Osteocyte (in vitro differentiated cells): ENCODE results near the gene KIF18B. TPM values are rescaled to one million over a fixed set of nuclear protein-coding genes. Genes with fewer than 3 reads are reported as not detected.
A peak's percentile ranks its signal among the peaks of the same experiment; 100 is the strongest.

Experiments used
- DNase-seq: peaks from one replicate; pipeline ENCODE4 v3.0.0; 2021; ENCODE audit warnings: mixed read lengths; ENCODE audit not compliant: unreplicated experiment; ENCODE audit errors: extremely low spot score
- H3K27ac Mint-ChIP-seq: one replicate; pipeline ENCODE4 v1.8.0; 2021; ENCODE audit warnings: mild to moderate bottlenecking, mixed read lengths; ENCODE audit not compliant: unreplicated experiment
- H3K27me3 Mint-ChIP-seq: one replicate; pipeline ENCODE4 v1.8.0; 2021; ENCODE audit warnings: mixed read lengths; ENCODE audit not compliant: unreplicated experiment
- H3K36me3 Mint-ChIP-seq: one replicate; pipeline ENCODE4 v1.8.0; 2021; ENCODE audit warnings: mixed read lengths; ENCODE audit not compliant: unreplicated experiment
- H3K4me1 Mint-ChIP-seq: one replicate; pipeline ENCODE4 v1.8.0; 2021; ENCODE audit warnings: mixed read lengths; ENCODE audit not compliant: unreplicated experiment
- H3K4me3 Mint-ChIP-seq: one replicate; pipeline ENCODE4 v1.8.0; 2021; ENCODE audit warnings: mild to moderate bottlenecking, moderate library complexity, mixed read lengths; ENCODE audit not compliant: unreplicated experiment
- H3K9me3 Mint-ChIP-seq: one replicate; pipeline ENCODE4 v1.8.0; 2021; ENCODE audit warnings: mixed read lengths; ENCODE audit not compliant: unreplicated experiment
- total RNA-seq: library from RNA; stranded (reverse); gene quantifications from 2 replicates; pipeline ENCODE4 v1.2.1, GENCODE V29; 2021
- TF ChIP-seq, protein P1 (sequence below): fragments of 200-600 bp; sonication (generic); IDR thresholded peaks from 2 replicates; pipeline ENCODE4 v1.5.0; 2021; ENCODE audit warnings: antibody characterized with exemption, mild to moderate bottlenecking, moderate library complexity

The KIF18B gene
- total RNA-seq, 1 donor from 2014 or later = 6.9 TPM

DNA sequence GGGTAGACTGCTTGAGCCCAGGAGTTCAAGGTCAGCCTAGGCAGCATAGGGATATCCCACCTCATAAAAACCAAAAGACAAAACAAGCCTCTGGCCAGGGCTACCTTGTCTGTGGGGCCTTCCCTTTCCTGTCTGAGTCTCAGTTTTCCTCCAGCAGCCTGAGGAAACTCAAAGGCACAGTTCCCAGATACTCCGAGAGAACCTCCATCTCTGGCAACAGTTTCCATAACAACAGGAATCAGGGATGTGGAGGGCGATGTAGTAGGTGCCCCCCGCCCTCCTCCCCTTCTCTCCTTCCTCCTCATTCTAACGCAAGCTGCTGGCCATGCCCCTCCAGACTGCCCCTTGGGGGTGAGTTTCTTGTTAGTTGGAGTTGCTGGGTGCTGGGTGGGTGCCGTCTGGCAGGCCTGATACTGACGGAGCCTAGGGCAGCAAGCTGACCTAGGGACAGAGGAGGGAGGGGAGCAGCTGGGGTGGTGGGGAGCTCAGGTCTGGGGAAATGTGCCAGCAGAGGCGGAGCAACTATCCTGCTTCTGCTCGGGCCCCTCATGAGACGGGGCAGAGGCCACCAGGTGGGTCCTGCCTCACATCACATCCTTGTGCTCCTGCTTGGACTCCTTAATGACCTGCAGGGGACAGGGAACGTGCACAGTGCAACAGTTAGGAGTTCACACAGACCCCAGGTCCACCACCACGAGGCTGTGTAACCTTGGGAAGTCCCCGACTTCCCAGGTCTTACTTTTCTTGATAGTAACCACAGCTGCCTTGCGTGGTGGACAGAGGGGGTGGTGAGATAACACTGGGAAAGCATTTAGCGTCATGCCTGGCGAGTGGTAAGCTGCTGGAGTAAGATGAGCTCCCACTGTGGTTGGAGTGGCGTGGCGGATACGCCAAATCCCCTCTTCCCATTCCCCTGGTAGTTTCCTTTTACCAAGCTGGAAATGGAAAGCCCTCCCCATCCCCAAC lies 40.5 kb downstream of the KIF18B start:
- no peaks in the 10 kb centered on the region for H3K36me3 Mint-ChIP-seq

DNA sequence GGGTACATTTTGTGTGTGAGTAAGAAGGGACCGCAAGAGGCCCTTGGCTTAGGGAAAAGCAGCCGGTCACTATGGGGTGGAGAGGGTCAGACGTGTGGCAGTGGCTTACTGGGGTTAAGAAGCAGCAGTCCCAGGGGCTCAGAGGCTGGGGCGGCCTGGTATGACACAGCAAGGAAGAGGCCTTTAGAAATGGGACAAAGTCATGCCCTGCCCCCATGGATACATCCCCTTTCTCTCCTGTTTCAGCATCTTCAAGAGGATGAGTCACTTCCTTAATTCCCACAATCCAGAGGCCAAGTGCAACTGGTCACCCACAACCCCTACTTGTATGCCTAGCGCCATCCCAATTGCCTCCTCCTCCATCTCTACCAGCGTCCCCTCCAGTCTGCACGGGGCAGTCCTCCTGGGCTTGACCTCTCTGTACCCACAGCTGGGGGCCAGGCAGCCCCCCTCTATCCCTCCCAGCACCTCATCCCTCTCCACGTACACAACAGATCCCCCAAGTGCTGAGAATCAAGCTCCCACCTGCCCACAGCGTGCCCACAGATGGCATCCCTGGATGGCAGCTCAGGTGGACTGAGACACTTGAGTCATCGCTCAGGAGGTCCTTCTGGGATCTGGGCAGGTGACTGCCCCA lies 41.4 kb downstream of the KIF18B start:
- no peak overlapping the region for H3K4me3 Mint-ChIP-seq
- TF ChIP-seq, protein P1, sequence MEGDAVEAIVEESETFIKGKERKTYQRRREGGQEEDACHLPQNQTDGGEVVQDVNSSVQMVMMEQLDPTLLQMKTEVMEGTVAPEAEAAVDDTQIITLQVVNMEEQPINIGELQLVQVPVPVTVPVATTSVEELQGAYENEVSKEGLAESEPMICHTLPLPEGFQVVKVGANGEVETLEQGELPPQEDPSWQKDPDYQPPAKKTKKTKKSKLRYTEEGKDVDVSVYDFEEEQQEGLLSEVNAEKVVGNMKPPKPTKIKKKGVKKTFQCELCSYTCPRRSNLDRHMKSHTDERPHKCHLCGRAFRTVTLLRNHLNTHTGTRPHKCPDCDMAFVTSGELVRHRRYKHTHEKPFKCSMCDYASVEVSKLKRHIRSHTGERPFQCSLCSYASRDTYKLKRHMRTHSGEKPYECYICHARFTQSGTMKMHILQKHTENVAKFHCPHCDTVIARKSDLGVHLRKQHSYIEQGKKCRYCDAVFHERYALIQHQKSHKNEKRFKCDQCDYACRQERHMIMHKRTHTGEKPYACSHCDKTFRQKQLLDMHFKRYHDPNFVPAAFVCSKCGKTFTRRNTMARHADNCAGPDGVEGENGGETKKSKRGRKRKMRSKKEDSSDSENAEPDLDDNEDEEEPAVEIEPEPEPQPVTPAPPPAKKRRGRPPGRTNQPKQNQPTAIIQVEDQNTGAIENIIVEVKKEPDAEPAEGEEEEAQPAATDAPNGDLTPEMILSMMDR = no peak
- H3K9me3 Mint-ChIP-seq = no peaks in the 10 kb centered on the region
- H3K27ac Mint-ChIP-seq = peak overlapping the region; percentile 75
- DNase-seq = no peak
- no peaks in the 10 kb centered on the region for H3K27me3 Mint-ChIP-seq
- no peaks in the 10 kb centered on the region for H3K36me3 Mint-ChIP-seq
- peaks cover 55% of the 10 kb centered on the region for H3K4me1 Mint-ChIP-seq

More for the DNA sequence above, 40.5 kb downstream of the KIF18B start:
- Mint-ChIP-seq H3K27ac (peak overlapping the region; percentile 66), H3K4me3 (no peak overlapping the region), H3K4me1 (peaks cover 46% of the 10 kb centered on the region), H3K27me3 (no peaks in the 10 kb centered on the region), H3K9me3 (no peaks in the 10 kb centered on the region)
- no peak for DNase-seq
- TF ChIP-seq, protein P1 = no peak

DNA sequence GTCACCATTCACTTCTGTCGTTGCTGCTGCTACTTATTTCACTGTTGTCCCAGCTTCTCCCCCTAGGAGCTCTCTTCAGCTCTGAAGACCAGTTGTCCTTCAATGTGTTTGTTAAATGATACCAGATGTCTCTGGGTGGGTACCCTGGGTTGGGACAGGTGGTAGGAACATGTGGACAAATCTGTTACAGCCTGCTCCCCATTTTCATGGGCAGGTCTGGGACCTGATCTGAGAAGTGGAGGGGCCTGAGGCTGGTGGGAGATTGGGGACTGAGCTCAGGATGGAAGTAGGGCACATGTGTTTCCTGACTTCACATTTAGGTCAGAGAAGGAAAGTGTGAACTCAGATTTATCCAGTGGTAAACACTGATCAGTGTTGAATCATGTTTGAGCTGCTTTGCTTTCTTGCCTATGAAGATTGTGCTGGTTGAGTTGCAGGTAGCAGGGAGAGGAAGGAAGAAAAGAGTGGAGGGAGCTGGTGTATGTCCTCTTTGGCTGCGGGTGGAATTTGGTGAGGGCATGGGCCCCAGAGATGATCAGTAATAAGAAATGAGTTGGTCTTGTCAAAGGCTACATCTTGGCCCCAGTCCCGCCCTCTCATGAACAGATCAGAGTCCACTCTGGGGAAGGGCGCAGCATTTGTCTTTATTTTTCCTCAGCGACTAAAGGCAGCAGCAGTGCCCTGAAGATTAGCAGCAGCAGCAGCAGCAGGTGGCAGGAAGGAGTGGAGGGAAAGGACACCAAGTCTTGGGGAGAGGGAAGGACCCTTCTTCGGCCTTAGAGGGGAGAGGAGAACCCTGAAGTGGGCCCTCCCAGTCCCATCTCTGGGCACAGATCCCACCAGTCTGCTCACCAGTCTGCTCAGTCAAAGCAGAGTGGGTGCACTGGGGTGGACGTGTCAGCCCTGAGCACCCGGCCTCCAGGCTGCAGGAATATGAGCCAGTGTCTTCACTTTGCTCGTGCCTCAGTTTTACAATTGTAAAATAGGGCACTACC lies 42.3 kb downstream of the KIF18B start:
- DNase-seq = no peak
- H3K4me3 Mint-ChIP-seq = no peak overlapping the region
- no peaks in the 10 kb centered on the region for H3K27me3 Mint-ChIP-seq
- peaks cover 56% of the 10 kb centered on the region for H3K4me1 Mint-ChIP-seq
- no peaks in the 10 kb centered on the region for H3K36me3 Mint-ChIP-seq
- no peaks in the 10 kb centered on the region for H3K9me3 Mint-ChIP-seq
- TF ChIP-seq, protein P1 = no peak
- peak overlapping the region; percentile 75 for H3K27ac Mint-ChIP-seq

DNA sequence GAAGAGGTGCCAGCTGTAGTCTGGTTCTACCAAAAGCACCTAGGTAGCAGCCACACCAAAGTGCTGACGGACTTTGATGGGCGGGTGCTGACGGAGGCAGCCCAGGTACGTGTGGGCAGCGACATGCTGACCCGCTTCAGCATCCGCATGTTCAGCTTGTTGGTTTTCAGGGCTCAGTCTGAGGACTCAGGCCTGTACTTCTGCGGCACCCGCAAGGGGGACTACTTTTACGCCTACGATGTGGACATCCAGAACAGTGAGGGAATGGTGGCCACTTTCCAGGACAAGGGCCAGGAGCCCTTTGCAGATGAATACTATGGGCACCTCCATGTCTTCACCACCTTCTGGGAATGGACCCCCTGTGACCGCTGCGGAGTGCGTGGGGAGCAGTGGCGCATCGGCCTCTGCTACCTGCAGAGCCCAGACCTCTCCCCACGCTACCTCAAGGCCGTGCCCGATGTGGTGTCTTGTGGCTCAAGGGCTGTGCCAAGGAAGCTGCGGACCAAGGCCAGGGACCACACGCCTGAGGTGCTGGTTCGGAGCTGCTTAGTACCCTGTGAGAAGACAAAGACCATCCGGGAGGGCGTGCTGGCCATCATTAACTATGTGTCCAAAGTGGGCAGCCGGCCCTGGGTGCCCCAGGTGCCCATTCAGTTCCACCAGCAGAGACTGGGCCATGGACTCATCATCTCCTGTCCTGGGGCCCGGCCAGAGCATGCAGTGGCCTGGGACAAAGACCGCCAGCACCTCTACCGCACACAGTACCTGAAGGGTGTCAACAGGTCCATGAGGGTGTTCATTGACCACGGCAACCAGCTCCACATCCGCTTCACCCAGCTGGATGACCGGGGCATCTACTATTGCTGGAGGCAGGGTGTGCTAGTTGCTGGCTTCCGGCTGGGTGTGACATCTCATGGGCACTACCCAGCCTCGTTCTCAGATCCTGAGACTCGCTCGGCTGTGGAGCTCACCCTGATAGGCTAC lies 43.3 kb downstream of the KIF18B start:
- Mint-ChIP-seq H3K36me3 (no peaks in the 10 kb centered on the region), H3K9me3 (no peaks in the 10 kb centered on the region), H3K27ac (no peak overlapping the region), H3K27me3 (no peaks in the 10 kb centered on the region), H3K4me3 (no peak overlapping the region), H3K4me1 (peaks cover 53% of the 10 kb centered on the region)
- DNase-seq = no peak
- TF ChIP-seq, protein P1 = no peak
